ENCODE measurements around the gene SLC48A1.

DNA sequence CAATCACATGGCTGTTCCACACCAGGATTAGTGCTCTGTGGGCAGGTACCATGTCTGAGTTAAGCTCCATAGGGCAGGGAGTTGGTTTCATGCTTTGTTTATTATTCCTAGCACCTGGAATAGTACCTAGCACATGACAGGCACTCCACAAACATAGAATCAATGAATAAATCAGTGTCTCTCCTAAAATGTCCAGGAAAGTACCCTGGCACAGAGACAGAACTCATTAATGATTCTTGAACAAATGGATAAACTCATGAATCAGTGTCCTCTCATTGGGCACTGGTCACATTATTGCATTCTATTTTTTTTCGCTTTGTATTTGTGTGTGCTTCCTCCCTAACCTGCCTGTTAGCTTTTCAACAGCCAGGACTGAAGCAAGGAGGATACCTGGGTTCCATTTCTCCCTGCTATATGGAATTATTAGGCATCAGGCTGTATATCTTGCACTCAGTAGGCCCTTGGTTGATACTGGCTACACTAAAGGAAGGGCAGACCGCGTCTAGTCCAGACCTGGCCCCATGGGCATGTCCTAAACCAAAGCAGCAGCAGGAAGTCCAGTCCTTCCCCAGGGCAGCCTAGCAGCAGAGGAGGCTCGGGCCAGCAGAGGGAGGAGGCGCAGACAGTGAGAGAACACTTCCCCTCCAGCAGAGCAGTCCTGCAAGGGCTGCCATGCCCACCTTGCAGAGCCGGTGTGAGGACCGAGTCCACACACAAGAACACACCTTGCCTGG, 28.3 kb downstream of the SLC48A1 start:
- no peak for TF ChIP-seq CTCF (IDR thresholded peaks at IDR 0.05)
- TF ChIP-seq POLR2A (IDR thresholded peaks at IDR 0.05): no peak
